ENCODE results near the gene STRIP2. TPM values are rescaled to one million over a fixed set of nuclear protein-coding genes. Genes with fewer than 3 reads are reported as not detected.

Gene STRIP2
- total RNA-seq, 4 donors from 2014 or later, result 14.3 to 43.9 (median 24.7) TPM

- ATAC-seq, result no peak
- intact Hi-C loops (cut with DNase I; ENCODE audit: low total_unique reads), result no loop called here
- in situ Hi-C loops (cut with MboI; ENCODE audit: low sequenced_read_pairs in 4 of 4), result loop anchor here in 1 of 4 donors (10.0 kb wide), 1 partner anchor 132 kb away; no protein-coding TSS in a partner anchor
These were observed 58.2 kb downstream of the STRIP2 start for GRCh38 chr7:129492391-129492790.

GRCh38 chr7:129493555-129493954 lies 59.3 kb downstream of the STRIP2 start:
- DNase-seq (no peak), ATAC-seq (no peak)
- Histone ChIP-seq H3K27me3 (no peaks in the 10 kb centered on the region), H3K4me3 (no peak overlapping the region), H3K4me1 (no peaks in the 10 kb centered on the region), H3K27ac (no peak overlapping the region), H3K36me3 (peaks cover 0 to 3% of the 10 kb centered on the region in 2 donors), H3K9me3 (no peaks in the 10 kb centered on the region)
- intact Hi-C loops (cut with DNase I; ENCODE audit: low total_unique reads) (no loop called here), in situ Hi-C loops (cut with MboI; ENCODE audit: low sequenced_read_pairs in 4 of 4) (loop anchor here in 1 of 4 donors (10.0 kb wide), 1 partner anchor 131 kb away; no protein-coding TSS in a partner anchor)
- no peak for TF ChIP-seq POLR2A (IDR thresholded peaks at IDR 0.05)
- TF ChIP-seq CTCF (IDR thresholded peaks at IDR 0.05 in 4 of 5, conservative IDR thresholded peaks at IDR 0.05 in 1 of 5), result no peak

More at GRCh38 chr7:129492391-129492790, 58.2 kb downstream of the STRIP2 start:
- Histone ChIP-seq H3K4me3 (no peak overlapping the region), H3K36me3 (peaks cover 0 to 10% of the 10 kb centered on the region in 2 donors), H3K4me1 (no peaks in the 10 kb centered on the region), H3K27me3 (no peaks in the 10 kb centered on the region), H3K27ac (no peak overlapping the region), H3K9me3 (no peaks in the 10 kb centered on the region)
- no peak for DNase-seq
- no peak for TF ChIP-seq CTCF (IDR thresholded peaks at IDR 0.05 in 4 of 5, conservative IDR thresholded peaks at IDR 0.05 in 1 of 5)
- no peak for TF ChIP-seq POLR2A (IDR thresholded peaks at IDR 0.05)

GRCh38 chr7:129494041-129494440 lies 59.8 kb downstream of the STRIP2 start:
- ATAC-seq, result no peak
- in situ Hi-C loops (cut with MboI; ENCODE audit: low sequenced_read_pairs in 4 of 4), result loop anchor here in 1 of 4 donors (10.0 kb wide), 1 partner anchor 131 kb away; no protein-coding TSS in a partner anchor

GRCh38 chr7:129495987-129496386 lies 61.8 kb downstream of the STRIP2 start:
- no peaks in the 10 kb centered on the region for H3K36me3 ChIP-seq
- no peaks in the 10 kb centered on the region for H3K27me3 ChIP-seq
- H3K9me3 ChIP-seq, result no peaks in the 10 kb centered on the region
- intact Hi-C loops (cut with DNase I; ENCODE audit: low total_unique reads), result no loop called here
- in situ Hi-C loops (cut with MboI; ENCODE audit: low sequenced_read_pairs in 4 of 4), result loop anchor here in 1 of 4 donors (10.0 kb wide), 1 partner anchor 129 kb away; no protein-coding TSS in a partner anchor
- no peak overlapping the region for H3K27ac ChIP-seq
- TF ChIP-seq POLR2A (IDR thresholded peaks at IDR 0.05) (no peak), CTCF (IDR thresholded peaks at IDR 0.05 in 4 of 5, conservative IDR thresholded peaks at IDR 0.05 in 1 of 5) (no peak)
- no peaks in the 10 kb centered on the region for H3K4me1 ChIP-seq
- DNase-seq (no peak), ATAC-seq (no peak)
- H3K4me3 ChIP-seq, result no peak overlapping the region

More at GRCh38 chr7:129494041-129494440, 59.8 kb downstream of the STRIP2 start:
- DNase-seq, result no peak
- H3K4me3 ChIP-seq, result no peak overlapping the region
- TF ChIP-seq CTCF (IDR thresholded peaks at IDR 0.05 in 4 of 5, conservative IDR thresholded peaks at IDR 0.05 in 1 of 5) (no peak), POLR2A (IDR thresholded peaks at IDR 0.05) (no peak)
- no peaks in the 10 kb centered on the region for H3K4me1 ChIP-seq
- H3K27ac ChIP-seq, result no peak overlapping the region
- intact Hi-C loops (cut with DNase I; ENCODE audit: low total_unique reads), result no loop called here
- no peaks in the 10 kb centered on the region for H3K9me3 ChIP-seq
- no peaks in the 10 kb centered on the region for H3K36me3 ChIP-seq
- H3K27me3 ChIP-seq, result no peaks in the 10 kb centered on the region

GRCh38 chr7:129496653-129497052 lies 62.4 kb downstream of the STRIP2 start:
- ATAC-seq, result no peak
- intact Hi-C loops (cut with DNase I; ENCODE audit: low total_unique reads), result no loop called here
- Histone ChIP-seq H3K27me3 (no peaks in the 10 kb centered on the region), H3K27ac (no peak overlapping the region), H3K36me3 (no peaks in the 10 kb centered on the region), H3K4me3 (no peak overlapping the region), H3K4me1 (no peaks in the 10 kb centered on the region), H3K9me3 (no peaks in the 10 kb centered on the region)
- no peak for TF ChIP-seq CTCF (IDR thresholded peaks at IDR 0.05 in 4 of 5, conservative IDR thresholded peaks at IDR 0.05 in 1 of 5)
- TF ChIP-seq POLR2A (IDR thresholded peaks at IDR 0.05), result no peak
- no peak for DNase-seq
- in situ Hi-C loops (cut with MboI; ENCODE audit: low sequenced_read_pairs in 4 of 4), result loop anchor here in 1 of 4 donors (10.0 kb wide), 1 partner anchor 128 kb away; no protein-coding TSS in a partner anchor

Measured in gastrocnemius medialis (tissue), 4 donors.